ENCODE results near the gene CYP2C19.
"Not testable (repeated sequence)": the region's sequence is repeated elsewhere in the genome, so short reads cannot be mapped to it uniquely, and the experiment has no call there.

CYP2C19 gene

GRCh38 chr10:94762393-94762792 is at the start of gene CYP2C19:
Gene CYP2C19 (plus strand): TSS chr10:94762681. CDS start chr10:94762706, 25 bp downstream.
- DNase-seq: no peak

- peak; percentile 41 for DNase-seq
Measured at GRCh38 chr10:94725871-94726270, 36.6 kb upstream of the CYP2C19 start.

GRCh38 chr10:94735197-94735596 is 27.3 kb upstream of the CYP2C19 start:
- DNase-seq: no peak

- DNase-seq: no peak
Measured at GRCh38 chr10:94738588-94738987, 23.9 kb upstream of the CYP2C19 start.

GRCh38 chr10:94747137-94747536 is 15.3 kb upstream of the CYP2C19 start:
- DNase-seq: no peak

GRCh38 chr10:94747838-94748237 is 14.6 kb upstream of the CYP2C19 start:
- no peak for DNase-seq

- no peak for DNase-seq
Measured at GRCh38 chr10:94757916-94758315, 4.6 kb upstream of the CYP2C19 start.

- no peak for DNase-seq
Measured at GRCh38 chr10:94760586-94761178, 1.8 kb upstream of the CYP2C19 start.

GRCh38 chr10:94775425-94775824 is 12.9 kb downstream of the CYP2C19 start:
- not testable (repeated sequence) for DNase-seq

- DNase-seq: no peak
Measured at GRCh38 chr10:94777886-94778458, 15.5 kb downstream of the CYP2C19 start.

GRCh38 chr10:94780844-94781243 is 18.4 kb downstream of the CYP2C19 start:
- DNase-seq: no peak

GRCh38 chr10:94784256-94784655 is 21.8 kb downstream of the CYP2C19 start:
- DNase-seq: no peak

- no peak for DNase-seq
Measured at GRCh38 chr10:94785211-94785610, 22.7 kb downstream of the CYP2C19 start.

- not testable (repeated sequence) for DNase-seq
Measured at GRCh38 chr10:94800551-94800950, 38.1 kb downstream of the CYP2C19 start.

GRCh38 chr10:94803307-94803706 is 40.8 kb downstream of the CYP2C19 start:
- no peak for DNase-seq

- DNase-seq: not testable (repeated sequence)
Measured at GRCh38 chr10:94830025-94830424, 67.5 kb downstream of the CYP2C19 start.

- DNase-seq: no peak
Measured at GRCh38 chr10:94846204-94846603, 83.7 kb downstream of the CYP2C19 start.

GRCh38 chr10:94850766-94851165 is 88.3 kb downstream of the CYP2C19 start:
- no peak for DNase-seq

- no peak for DNase-seq
Measured at GRCh38 chr10:94851263-94851662, 88.8 kb downstream of the CYP2C19 start.

GRCh38 chr10:94852438-94852837 is 90.0 kb downstream of the CYP2C19 start:
- DNase-seq: no peak

- no peak for DNase-seq
Measured at GRCh38 chr10:94853065-94853464, 90.6 kb downstream of the CYP2C19 start.

- no peak for DNase-seq
Measured at GRCh38 chr10:94858005-94858404, 95.5 kb downstream of the CYP2C19 start.

- no peak for DNase-seq
Measured at GRCh38 chr10:94859086-94859485, 96.6 kb downstream of the CYP2C19 start.

- no peak for DNase-seq
Measured at GRCh38 chr10:94878649-94879048, 116.2 kb downstream of the CYP2C19 start.

- DNase-seq: no peak
Measured at GRCh38 chr10:94879214-94879613, 116.7 kb downstream of the CYP2C19 start.

Data from NCI-H226 (cell line).